Activated T-cell treated with anti-CD3 and anti-CD28 coated beads, Interleukin-2, amount 50 U/mL, for 24 hours (primary cell): Measurements from ENCODE around the gene KASH5.

Experiments
- DNase-seq: peaks from one replicate; pipeline ENCODE4 v3.0.0-alpha.2; 2020
- H3K27ac Mint-ChIP-seq: 2 replicates; pipeline ENCODE4 v1.8.0; 2020; ENCODE audit warnings: mild to moderate bottlenecking, mixed read lengths
- H3K27me3 Mint-ChIP-seq: 2 replicates; pipeline ENCODE4 v1.8.0; 2020; ENCODE audit warnings: mixed read lengths
- H3K36me3 Mint-ChIP-seq: 2 replicates; pipeline ENCODE4 v1.8.0; 2020; ENCODE audit warnings: low read depth, mixed read lengths
- H3K4me1 Mint-ChIP-seq: 2 replicates; pipeline ENCODE4 v1.8.0; 2020; ENCODE audit warnings: low read depth, mixed read lengths
- H3K4me3 Mint-ChIP-seq: 2 replicates; pipeline ENCODE4 v1.8.0; 2020; ENCODE audit warnings: mild to moderate bottlenecking, moderate library complexity, mixed read lengths
- H3K9me3 Mint-ChIP-seq: 2 replicates; pipeline ENCODE4 v1.8.0; 2020; ENCODE audit warnings: mixed read lengths

KASH5 gene

DNA sequence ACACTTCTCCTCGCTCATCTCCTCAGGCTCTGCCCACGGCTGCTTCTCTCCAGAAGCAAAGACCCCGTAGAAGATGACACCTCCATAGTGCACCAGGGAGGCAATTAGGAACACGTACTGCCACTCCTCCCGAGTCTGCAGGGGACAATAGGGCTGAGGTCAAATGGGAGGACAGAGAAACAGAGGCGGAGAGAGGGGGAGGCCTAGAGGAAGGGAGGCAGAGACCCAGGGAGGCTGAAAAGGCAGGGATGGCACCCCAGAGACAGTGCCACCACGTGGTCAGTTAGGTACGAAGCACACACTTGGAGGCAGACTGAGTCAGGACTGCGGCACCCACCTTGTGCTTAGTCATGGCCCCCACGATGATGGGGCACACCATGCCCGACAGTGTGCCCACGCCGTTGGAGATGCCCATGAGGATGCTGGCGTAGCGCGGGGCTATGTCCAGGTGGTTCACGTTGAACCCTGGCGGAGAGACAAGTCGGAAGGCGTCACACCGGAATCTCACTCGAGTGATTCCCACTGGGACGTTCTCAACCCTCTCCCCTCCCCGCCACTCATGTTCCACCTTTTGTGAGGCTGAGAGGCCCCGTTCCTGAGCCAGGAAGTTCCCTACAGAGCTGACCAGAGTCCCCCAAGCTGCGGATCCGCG is 42.8 kb downstream of the KASH5 start:
- H3K27me3 Mint-ChIP-seq, result peaks cover 94% of the 10 kb centered on the region
- no peak overlapping the region for H3K27ac Mint-ChIP-seq
- DNase-seq, result no peak
- H3K36me3 Mint-ChIP-seq, result no peaks in the 10 kb centered on the region
- no peaks in the 10 kb centered on the region for H3K9me3 Mint-ChIP-seq
- H3K4me1 Mint-ChIP-seq, result peaks cover 38% of the 10 kb centered on the region
- H3K4me3 Mint-ChIP-seq, result no peak overlapping the region

DNA sequence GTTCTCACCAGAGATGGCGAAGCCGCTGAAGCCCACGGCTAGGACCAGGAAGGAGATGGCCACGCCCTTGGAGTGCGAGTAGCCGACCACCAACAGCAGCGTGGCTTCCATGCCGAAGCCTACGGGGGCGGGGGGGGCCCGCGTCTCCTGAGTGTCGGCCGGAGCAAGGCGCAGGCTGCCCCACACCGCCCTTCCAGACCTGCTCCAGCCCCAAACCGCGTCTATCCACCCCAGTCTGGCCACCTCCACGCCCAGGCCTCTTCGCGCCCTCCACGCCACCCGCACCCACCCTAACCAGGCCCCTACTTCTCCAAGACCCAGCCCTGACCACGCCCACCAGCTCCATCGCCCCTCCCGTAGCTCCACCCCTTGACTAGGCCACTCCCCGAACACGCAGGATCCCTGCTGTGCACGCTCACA is 43.3 kb downstream of the KASH5 start:
- no peak overlapping the region for H3K4me3 Mint-ChIP-seq
- no peak overlapping the region for H3K27ac Mint-ChIP-seq
- H3K4me1 Mint-ChIP-seq, result peaks cover 40% of the 10 kb centered on the region
- no peak for DNase-seq
- H3K36me3 Mint-ChIP-seq, result no peaks in the 10 kb centered on the region
- H3K27me3 Mint-ChIP-seq, result peaks cover 94% of the 10 kb centered on the region
- H3K9me3 Mint-ChIP-seq, result no peaks in the 10 kb centered on the region

DNA sequence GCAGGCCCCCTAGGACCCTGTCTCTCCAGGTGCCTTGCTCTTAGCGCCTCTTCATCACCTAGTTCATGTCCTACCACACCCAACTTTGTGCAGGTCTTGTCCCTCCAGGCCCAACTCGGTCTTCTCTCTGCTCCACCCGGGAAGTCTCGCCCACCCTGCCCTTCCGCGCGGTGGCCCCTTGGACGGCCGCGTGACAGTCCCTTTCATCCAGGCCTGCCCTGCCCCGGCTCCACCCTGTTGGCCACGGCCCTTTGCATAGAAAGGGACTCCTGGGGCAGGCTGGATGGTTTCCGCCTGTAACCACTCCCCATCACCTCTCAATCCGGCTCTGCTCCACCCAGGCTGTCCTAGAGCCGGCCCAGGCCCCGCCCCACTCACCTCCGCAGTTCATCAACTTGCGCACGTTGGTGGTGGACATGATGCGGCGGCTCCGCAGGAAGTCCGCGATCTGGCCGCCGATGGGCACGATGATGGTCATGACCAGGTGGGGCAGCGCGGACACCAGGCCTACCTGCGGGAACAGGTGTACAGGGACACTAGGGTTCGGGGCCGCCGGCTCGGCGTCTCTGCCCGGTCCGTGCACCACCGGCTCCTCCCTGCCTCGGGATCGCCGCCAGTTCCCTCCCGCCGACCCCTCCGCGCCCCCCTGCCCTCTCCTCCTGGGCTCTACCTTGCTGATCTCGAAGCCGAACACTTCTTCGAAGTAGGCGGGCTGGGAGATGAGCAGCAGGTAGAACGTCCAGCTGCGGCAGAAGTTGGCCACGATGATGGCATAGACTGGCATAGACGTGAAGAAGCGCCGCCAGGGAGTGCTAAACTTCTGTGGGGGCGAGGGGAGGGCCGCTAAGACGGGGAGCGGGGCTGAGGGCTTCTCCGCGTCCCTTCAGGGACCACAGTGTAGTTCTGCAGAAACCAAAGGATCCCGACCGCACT is 44.4 kb downstream of the KASH5 start:
- Mint-ChIP-seq H3K4me3 (no peak overlapping the region), H3K27me3 (peaks cover 94% of the 10 kb centered on the region), H3K27ac (no peak overlapping the region), H3K4me1 (peaks cover 38% of the 10 kb centered on the region), H3K36me3 (no peaks in the 10 kb centered on the region), H3K9me3 (no peaks in the 10 kb centered on the region)
- DNase-seq, result no peak

DNA sequence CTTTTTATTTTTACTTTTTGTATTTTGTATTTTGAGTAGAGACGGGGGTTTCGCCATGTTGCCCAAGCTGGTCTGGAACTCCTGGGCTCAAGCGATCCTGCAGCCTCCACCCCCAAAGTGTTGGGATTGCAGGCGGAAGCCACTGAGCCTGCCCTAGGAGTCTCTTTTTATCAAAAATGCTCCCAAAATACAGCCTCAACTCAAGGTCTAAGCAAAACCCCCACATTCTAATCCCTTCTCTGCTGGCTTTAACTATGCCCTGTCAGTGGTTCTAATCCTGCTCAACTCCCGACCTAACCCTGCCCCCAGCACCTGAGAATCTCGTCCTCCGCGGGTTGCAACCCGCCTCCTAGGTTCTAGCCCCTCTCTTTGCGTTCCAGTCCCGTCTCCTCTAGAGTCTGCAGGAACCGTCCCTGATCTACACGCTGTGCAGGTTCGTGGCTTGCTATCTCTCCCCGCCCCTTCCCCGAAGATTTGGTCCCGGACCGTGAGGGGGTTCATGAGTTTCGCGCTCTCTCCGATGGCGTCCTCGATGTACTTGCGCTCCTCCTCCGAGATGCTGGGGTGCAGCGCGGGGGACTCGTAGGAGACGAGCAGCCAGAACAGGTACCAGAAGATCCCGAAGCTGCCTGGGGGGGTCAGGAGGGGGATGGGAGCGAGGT is 45.3 kb downstream of the KASH5 start:
- Mint-ChIP-seq H3K4me3 (peak overlapping the region; percentile 6), H3K27me3 (peaks cover 96% of the 10 kb centered on the region), H3K4me1 (peaks cover 31% of the 10 kb centered on the region), H3K27ac (no peak overlapping the region), H3K9me3 (no peaks in the 10 kb centered on the region), H3K36me3 (no peaks in the 10 kb centered on the region)
- no peak for DNase-seq

DNA sequence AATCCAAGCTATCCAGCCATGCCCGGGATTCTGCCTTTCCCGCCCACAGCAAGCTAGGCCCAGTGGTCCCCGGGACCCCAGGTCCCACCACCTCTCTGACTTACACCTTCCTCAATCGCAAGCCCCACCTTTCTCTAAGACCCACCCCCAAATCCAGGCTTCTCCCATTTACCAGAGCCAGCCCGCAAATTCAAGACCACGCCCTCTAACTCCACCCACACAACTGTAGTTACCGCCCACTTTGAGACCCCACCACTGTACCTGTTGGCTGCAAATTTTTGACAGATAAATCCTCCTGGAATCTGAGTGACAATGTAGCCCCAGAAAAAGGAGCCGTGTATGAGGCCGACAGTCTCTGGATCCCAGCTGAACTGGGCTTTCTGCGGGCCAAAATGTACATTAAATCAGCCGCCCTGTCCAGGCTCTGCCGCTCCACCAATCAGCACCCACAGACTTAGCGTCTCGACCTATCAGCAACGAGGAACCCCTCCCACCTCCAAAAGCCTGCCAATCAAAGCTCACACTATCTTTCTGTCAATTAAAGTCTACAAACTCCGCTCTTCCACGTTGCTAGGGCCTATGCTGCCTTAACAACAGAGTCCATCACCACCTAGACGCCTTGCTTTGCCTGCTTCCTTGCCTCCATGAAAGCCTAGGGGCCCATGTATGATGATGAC is 47.0 kb downstream of the KASH5 start:
- Mint-ChIP-seq H3K4me3 (no peak overlapping the region), H3K36me3 (no peaks in the 10 kb centered on the region), H3K9me3 (no peaks in the 10 kb centered on the region), H3K27me3 (peaks cover 96% of the 10 kb centered on the region), H3K27ac (no peak overlapping the region), H3K4me1 (peaks cover 24% of the 10 kb centered on the region)
- no peak for DNase-seq

DNA sequence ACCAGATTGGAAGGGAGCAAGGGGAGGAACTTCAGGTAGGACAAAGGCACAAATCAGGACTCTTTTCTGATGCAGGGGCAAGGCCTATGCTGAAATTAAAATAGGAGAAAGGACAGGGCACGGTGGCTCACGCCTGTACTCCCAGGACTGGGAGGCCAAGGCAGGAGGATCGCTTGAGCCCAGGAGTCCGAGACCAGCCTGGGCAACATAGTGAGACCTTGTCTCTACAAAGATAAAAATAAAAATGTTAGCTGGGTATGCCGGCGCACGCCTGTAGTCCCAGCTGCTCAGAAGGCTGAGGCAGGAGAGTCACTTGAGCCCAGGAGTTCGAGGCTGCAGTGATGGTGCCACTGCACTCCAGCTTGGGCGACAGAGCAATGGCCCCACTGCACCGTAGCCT is 47.6 kb downstream of the KASH5 start:
- no peak for DNase-seq
- peaks cover 25% of the 10 kb centered on the region for H3K4me1 Mint-ChIP-seq
- no peak overlapping the region for H3K4me3 Mint-ChIP-seq
- H3K27me3 Mint-ChIP-seq, result peaks cover 96% of the 10 kb centered on the region
- no peak overlapping the region for H3K27ac Mint-ChIP-seq
- no peaks in the 10 kb centered on the region for H3K36me3 Mint-ChIP-seq
- no peaks in the 10 kb centered on the region for H3K9me3 Mint-ChIP-seq

DNA sequence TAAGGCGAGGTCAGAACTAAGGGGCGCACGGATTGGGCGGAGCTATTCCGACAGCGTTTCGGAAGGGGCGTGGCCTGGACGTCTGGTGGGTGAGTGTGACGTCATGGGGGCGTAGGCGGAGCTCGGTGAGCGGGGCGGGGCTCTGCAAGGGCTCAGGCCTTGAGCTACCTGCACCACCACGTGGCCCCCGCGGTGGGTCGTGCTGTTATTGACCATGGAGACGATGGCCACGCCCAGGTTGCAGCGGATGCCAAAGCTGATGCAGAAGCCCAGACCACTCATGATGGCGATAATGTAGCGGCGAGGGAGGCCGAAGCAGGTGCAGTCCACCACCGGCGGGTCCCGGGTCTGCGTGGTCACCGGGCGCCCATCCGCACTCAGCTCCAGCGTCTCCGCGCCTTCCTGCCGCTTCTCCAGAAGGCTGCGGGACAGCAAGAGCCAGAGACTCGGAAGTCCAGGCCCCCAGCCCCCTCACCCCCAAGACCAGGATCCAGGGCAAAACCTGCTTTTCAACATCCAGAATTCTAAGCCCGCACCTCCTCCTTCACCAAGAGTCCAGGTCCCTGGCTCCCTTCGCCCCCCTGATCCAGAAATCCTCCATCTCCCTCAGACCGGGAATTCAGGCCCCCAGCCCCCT is 48.5 kb downstream of the KASH5 start:
- H3K36me3 Mint-ChIP-seq, result no peaks in the 10 kb centered on the region
- H3K27me3 Mint-ChIP-seq, result peaks cover 93% of the 10 kb centered on the region
- H3K27ac Mint-ChIP-seq, result no peak overlapping the region
- peaks cover 28% of the 10 kb centered on the region for H3K4me1 Mint-ChIP-seq
- DNase-seq, result peak; percentile 73
- no peaks in the 10 kb centered on the region for H3K9me3 Mint-ChIP-seq
- no peak overlapping the region for H3K4me3 Mint-ChIP-seq

DNA sequence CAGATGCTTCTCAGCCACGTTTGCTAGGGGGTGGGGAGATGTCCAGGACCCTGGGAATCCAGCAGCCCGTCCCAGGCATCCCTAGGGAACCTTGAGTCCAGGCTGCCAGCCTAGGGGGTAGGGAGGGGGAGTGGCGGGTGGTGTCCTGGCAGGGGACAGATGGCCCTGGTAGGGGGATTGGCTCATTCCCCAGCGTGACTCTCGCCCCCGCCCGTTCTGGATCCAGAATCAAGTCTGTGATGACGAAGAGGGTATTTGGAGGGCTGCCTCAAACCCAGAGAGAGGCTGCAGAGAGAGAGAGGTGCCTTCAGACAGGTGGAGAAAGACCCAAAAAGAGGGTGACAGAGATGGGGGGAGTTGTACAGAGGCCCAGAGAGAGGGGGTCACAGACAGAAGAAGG is 49.2 kb downstream of the KASH5 start:
- Mint-ChIP-seq H3K27me3 (peaks cover 95% of the 10 kb centered on the region), H3K4me3 (no peak overlapping the region), H3K27ac (no peak overlapping the region), H3K4me1 (peaks cover 32% of the 10 kb centered on the region), H3K9me3 (no peaks in the 10 kb centered on the region), H3K36me3 (no peaks in the 10 kb centered on the region)
- no peak for DNase-seq

DNA sequence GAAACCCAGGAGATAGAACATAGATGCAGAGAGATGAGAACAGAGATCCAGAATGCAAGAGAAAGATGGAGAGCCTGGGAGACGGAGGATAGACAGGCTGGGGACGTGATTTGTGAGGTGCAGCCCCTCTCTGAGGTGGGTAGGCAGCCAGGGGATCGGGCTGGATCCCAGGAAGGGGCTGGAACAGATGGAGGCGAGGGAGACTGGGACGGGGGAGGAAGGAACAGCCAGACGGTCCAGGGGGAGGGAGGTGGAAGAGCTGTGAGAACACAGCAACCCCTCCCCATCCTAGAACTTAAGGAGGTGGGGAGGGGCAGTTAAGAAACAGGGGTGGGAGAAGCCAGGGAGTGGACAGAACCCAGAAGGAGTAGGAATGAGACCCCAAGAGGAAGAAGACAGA is 50.2 kb downstream of the KASH5 start:
- Mint-ChIP-seq H3K4me3 (no peak overlapping the region), H3K27me3 (peaks cover 91% of the 10 kb centered on the region), H3K4me1 (peaks cover 30% of the 10 kb centered on the region), H3K9me3 (no peaks in the 10 kb centered on the region), H3K36me3 (no peaks in the 10 kb centered on the region), H3K27ac (no peak overlapping the region)
- no peak for DNase-seq

DNA sequence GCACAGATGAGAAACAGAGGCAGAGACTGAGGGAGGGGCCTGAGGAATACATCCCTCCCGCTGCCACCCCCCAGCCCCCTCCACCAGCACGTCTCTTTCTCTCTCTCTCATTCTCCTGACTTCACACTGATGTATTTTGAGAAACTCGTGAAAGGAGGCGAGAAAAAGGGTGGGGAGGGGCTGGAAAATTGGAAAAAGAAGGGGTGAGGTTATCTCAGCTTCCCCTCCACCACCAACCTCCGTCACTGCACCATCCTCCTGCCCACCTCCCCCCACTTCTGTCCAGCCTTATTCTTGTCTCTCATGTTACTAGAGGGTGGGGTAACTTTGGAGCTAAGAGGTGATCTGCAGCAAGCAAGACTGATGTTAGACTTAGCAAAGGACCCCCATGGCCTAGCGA is 51.8 kb downstream of the KASH5 start:
- H3K4me1 Mint-ChIP-seq, result peaks cover 34% of the 10 kb centered on the region
- no peak for DNase-seq
- H3K9me3 Mint-ChIP-seq, result no peaks in the 10 kb centered on the region
- no peak overlapping the region for H3K4me3 Mint-ChIP-seq
- H3K27ac Mint-ChIP-seq, result no peak overlapping the region
- H3K27me3 Mint-ChIP-seq, result peaks cover 76% of the 10 kb centered on the region
- no peaks in the 10 kb centered on the region for H3K36me3 Mint-ChIP-seq

DNA sequence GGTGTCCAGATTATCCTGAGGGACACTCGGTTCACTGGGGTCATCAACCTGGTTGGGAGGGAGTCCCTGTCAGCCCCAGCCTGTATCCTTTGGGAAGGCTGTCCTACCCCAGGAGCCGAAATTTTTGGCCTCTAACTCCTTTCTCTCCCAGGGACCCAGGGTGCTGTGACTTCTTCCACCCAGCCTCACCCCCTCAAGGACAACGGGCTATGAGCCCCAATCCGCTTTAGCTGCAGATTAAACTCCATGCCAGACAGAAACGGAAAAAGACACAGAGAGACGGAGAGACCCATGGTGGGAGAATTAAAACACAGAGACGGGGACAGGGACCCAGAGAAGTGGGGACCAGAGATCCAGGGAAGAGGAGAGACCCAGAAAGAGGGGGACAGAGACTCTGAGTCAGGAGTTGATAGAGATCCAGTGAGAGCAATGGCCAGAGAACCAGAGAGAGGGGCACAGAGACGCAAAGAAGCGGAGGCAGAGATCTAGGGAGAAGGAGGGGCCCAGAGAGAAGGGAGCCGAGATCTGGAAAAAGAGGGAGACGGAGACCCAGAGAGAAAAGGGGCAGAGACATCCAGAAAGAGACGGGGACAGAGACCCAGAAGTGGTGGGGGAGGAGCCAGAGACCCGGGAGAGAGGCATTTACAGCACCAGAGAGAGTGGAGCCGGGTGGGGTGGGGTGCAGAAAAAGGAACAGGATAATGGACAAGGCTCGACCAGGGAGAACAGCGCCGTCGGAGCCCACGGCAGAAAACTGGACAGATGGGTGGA is 52.6 kb downstream of the KASH5 start:
- Mint-ChIP-seq H3K36me3 (no peaks in the 10 kb centered on the region), H3K4me3 (no peak overlapping the region), H3K27me3 (peaks cover 68% of the 10 kb centered on the region), H3K27ac (no peak overlapping the region), H3K4me1 (peaks cover 37% of the 10 kb centered on the region), H3K9me3 (no peaks in the 10 kb centered on the region)
- no peak for DNase-seq

DNA sequence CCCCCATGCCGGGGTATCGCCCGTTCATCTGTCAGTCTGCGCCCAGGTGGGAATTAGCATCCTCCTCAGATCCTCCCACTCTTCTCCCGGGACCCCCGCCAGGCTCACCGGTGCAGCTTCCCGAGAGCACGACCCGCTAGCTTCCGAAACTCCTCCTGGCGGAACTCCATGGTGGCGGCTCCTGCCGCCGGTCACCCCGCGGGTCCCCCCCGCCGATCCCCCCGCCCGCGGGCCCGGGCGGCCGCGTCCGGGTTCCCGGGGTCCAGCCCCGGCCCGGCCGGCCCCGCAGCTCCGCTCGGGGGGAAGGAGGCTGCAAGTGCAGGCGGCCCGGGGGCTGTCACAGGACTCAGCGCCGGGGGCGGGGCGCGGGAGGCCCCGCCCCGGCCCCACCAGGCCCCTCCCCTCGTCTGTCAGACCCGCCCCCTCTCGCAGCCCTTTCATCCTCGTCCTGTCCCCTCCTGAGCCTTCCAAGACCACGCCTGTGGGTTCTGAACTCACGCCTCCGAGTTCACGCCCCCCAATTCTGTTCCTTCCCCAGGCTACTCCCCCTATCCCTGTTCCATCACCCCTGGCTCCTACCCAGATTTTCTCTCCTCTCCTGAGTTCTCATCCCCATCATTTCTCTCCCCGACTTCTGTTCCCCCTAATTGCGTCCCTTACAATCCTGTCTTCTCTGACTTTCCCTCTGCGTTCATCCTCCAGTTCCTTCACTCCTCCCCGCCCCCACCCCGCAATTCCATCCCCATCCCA is 53.3 kb downstream of the KASH5 start, which contains the start of gene SLC17A7:
Gene SLC17A7 (minus strand): TSS at position 318 of the 750 bp plus-strand sequence. CDS start 148 bp downstream, at position 170.
- Mint-ChIP-seq H3K4me1 (peaks cover 31% of the 10 kb centered on the region), H3K27ac (no peak within 1 kb of the TSS)

DNA sequence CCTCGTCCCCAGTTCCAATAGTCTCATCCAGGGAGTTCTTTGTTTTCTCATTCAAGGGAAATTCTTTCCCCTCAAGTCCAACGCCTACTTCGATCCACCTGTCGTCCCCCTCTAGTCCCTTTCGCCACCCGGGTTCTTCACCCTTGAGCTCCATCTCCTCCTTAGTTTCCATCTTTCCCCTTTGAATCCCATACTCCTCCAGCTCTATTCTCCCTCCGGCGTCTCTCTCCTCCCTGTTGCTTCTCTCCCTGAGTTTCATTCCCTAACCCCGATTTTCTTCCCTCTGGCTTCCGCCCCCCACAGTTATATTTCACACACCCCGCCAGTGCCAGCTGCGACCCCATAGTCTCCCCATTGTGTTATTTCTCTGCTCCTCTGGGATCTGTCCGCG is 53.9 kb downstream of the KASH5 start:
- H3K9me3 Mint-ChIP-seq, result no peaks in the 10 kb centered on the region

More for the DNA sequence above, 53.3 kb downstream of the KASH5 start, which contains the start of gene SLC17A7:
- peaks cover 60% of the 10 kb centered on the region for H3K27me3 Mint-ChIP-seq
- H3K4me3 Mint-ChIP-seq, result peak within 1 kb of the TSS; percentile 79
- H3K36me3 Mint-ChIP-seq, result peaks cover 6% of the 10 kb centered on the region
- no peaks in the 10 kb centered on the region for H3K9me3 Mint-ChIP-seq
- peak; percentile 65 for DNase-seq

More for the DNA sequence above, 53.9 kb downstream of the KASH5 start:
- no peak for DNase-seq
- H3K4me1 Mint-ChIP-seq, result peaks cover 33% of the 10 kb centered on the region
- H3K36me3 Mint-ChIP-seq, result peaks cover 12% of the 10 kb centered on the region
- H3K4me3 Mint-ChIP-seq, result peak overlapping the region; percentile 79
- H3K27ac Mint-ChIP-seq, result no peak overlapping the region
- peaks cover 55% of the 10 kb centered on the region for H3K27me3 Mint-ChIP-seq
